Measurements from ENCODE around the gene RBP4.
A peak's percentile ranks its signal among the peaks of the same experiment; 100 is the strongest.

RBP4 gene

DNA sequence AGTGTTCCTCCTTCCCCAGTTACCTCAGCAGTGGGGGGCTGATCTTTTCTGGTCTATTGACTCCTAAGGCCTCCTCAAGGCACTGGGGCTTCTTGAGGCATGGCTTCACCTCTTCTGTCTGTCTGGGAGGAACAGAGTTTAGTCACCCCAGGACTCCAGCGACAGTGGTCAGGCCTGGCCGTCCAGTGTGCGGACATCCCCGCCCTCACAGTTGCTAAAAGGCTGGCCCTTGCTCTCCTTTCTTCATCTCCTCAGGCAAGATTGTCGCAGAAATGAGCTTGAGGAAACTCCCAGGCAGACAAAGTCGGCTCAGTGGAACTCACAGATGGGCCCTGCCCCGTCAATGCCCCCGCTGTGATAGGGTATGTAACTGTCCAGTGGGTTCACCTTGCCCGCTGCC, 41.5 kb downstream of the RBP4 start:
- TF ChIP-seq NFIC (IDR thresholded peaks at IDR 0.05) = no peak
- TF ChIP-seq YY1 (IDR thresholded peaks at IDR 0.05; ENCODE audit: low read depth) = no peak
- TF ChIP-seq EGR1 (IDR thresholded peaks at IDR 0.05) = no peak

DNA sequence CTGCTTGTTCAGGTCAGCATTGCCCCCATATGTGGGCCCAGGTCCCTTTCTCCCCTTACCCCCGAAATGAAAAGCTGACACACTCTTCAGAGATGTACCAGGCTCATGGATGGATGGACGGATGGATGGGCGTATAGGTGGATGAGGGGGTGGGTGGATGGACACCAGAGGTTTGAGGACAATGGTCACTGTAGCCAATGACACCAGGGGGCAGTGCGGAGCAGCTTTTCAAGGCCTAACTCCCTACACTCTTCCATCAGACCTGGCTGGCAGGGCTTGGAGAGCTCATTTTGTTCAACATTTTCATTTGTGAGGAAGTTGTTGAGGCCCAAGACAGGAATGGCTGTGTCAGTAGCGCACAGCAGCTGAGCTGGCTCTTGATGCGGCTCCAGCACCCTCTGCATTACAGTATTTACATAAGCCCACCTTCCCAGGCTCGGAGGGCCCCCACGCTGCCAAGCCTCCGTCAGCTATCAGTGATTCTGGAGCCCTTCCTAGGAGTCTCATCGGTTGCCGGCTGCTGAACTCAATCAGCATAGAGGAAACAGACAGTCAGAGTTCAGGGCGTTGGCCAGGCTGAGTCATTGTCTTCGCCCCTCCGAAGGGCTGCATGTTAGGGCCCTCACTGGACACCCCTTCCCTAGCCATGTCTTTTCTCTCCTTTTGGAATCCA, 46.1 kb downstream of the RBP4 start:
- TF ChIP-seq YY1 (IDR thresholded peaks at IDR 0.05; ENCODE audit: low read depth) (no peak), RAD21 (IDR thresholded peaks at IDR 0.05; ENCODE audit: low read depth) (peak; percentile 91)

DNA sequence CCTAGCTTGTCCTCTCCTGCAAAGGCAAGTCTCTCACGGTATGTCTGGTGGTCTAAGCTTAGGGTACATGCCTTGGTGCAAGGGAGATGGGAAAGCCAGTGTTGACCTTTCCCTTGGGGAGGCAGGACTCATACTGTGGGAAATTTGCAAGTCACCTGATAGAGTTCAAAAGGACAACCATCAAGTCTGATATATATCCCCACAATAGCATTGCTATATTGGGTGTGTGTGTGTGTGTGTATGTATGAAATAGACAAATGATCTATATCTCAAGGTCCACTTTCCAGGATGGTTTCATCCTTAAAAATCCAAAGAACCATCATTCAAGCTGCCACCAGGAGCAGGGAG, 46.7 kb downstream of the RBP4 start:
- TF ChIP-seq YY1 (IDR thresholded peaks at IDR 0.05; ENCODE audit: low read depth) = no peak
- TF ChIP-seq, protein P1, sequence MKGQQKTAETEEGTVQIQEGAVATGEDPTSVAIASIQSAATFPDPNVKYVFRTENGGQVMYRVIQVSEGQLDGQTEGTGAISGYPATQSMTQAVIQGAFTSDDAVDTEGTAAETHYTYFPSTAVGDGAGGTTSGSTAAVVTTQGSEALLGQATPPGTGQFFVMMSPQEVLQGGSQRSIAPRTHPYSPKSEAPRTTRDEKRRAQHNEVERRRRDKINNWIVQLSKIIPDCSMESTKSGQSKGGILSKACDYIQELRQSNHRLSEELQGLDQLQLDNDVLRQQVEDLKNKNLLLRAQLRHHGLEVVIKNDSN (IDR thresholded peaks at IDR 0.05) = no peak
- TF ChIP-seq ZBTB7A (IDR thresholded peaks at IDR 0.05; ENCODE audit: low read depth) = no peak
- no peak for TF ChIP-seq FOXM1 (IDR thresholded peaks at IDR 0.05; ENCODE audit: borderline replicate concordance, low read depth)
- no peak for TF ChIP-seq RAD21 (IDR thresholded peaks at IDR 0.05; ENCODE audit: low read depth)
- TF ChIP-seq, protein P2, sequence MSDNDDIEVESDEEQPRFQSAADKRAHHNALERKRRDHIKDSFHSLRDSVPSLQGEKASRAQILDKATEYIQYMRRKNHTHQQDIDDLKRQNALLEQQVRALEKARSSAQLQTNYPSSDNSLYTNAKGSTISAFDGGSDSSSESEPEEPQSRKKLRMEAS (IDR thresholded peaks at IDR 0.05) = no peak

DNA sequence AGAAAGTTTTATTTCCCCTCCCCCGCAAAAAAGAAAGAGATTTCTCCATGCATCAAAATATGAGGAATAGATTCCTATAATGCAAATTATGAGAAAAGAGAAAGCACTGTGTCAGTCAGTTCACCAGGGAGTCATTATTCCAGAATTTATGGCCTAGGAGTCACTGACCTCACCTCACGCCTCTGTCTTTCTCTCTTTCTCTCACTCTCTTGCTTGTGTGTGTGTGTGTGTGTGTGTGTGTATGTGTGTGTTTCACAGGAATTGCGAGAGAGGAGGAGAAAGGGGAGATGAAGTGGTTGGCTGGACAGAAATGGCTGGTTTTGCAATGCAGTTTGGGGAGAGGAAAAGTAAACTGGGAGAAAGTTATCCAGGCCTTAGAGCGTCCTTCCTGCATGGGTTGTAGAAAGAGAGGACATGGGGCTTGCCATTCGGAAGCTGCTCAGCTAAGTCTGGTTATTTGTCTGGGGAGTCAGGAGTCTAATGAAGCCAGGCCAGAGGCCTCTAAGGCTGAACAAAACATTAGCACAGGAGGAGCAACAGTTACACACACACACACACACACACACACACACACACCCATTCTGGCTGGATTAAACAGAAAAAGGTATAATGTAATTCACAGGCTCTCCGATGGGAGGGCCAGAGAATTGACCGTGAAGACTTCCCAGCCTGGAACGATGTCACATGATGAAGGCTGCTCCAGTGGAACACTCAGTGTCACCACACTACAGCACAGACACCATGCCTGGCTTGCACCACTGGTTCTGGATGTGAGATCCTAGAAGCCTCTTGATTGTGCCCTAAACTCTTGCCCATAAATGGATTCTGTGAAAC, 47.3 kb downstream of the RBP4 start:
- TF ChIP-seq EP300 (IDR thresholded peaks at IDR 0.05; ENCODE audit: borderline replicate concordance) (no peak), YY1 (IDR thresholded peaks at IDR 0.05; ENCODE audit: low read depth) (no peak), RAD21 (IDR thresholded peaks at IDR 0.05; ENCODE audit: low read depth) (no peak)
- TF ChIP-seq, protein P2 (IDR thresholded peaks at IDR 0.05) = no peak

DNA sequence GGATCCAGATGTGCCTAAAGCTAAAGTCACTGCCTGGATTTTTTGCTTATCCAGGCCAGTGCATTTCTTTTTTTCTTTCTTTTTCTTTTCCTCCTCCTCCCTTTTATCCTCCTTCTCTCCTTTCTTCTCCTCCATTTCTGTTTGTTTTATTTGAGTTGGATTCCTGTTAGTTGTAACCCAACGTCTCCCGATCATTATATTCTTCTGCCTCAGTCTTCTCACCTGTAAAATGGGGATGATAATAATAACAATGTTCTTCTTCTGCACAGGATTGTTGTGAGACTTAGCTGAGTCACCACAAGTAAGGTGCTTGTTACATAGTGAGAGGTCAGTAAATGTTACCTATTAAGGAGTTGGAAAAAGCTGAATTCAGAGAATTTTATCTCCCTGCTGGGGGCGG, 48.3 kb downstream of the RBP4 start:
- no peak for TF ChIP-seq CEBPB (IDR thresholded peaks at IDR 0.05)
- no peak for TF ChIP-seq YY1 (IDR thresholded peaks at IDR 0.05; ENCODE audit: low read depth)
- TF ChIP-seq NFIC (IDR thresholded peaks at IDR 0.05) = no peak
- no peak for TF ChIP-seq FOXM1 (IDR thresholded peaks at IDR 0.05; ENCODE audit: borderline replicate concordance, low read depth)
- TF ChIP-seq ZBTB7A (IDR thresholded peaks at IDR 0.05; ENCODE audit: low read depth) = no peak
- TF ChIP-seq, protein P1 (IDR thresholded peaks at IDR 0.05) = no peak
- TF ChIP-seq, protein P3, sequence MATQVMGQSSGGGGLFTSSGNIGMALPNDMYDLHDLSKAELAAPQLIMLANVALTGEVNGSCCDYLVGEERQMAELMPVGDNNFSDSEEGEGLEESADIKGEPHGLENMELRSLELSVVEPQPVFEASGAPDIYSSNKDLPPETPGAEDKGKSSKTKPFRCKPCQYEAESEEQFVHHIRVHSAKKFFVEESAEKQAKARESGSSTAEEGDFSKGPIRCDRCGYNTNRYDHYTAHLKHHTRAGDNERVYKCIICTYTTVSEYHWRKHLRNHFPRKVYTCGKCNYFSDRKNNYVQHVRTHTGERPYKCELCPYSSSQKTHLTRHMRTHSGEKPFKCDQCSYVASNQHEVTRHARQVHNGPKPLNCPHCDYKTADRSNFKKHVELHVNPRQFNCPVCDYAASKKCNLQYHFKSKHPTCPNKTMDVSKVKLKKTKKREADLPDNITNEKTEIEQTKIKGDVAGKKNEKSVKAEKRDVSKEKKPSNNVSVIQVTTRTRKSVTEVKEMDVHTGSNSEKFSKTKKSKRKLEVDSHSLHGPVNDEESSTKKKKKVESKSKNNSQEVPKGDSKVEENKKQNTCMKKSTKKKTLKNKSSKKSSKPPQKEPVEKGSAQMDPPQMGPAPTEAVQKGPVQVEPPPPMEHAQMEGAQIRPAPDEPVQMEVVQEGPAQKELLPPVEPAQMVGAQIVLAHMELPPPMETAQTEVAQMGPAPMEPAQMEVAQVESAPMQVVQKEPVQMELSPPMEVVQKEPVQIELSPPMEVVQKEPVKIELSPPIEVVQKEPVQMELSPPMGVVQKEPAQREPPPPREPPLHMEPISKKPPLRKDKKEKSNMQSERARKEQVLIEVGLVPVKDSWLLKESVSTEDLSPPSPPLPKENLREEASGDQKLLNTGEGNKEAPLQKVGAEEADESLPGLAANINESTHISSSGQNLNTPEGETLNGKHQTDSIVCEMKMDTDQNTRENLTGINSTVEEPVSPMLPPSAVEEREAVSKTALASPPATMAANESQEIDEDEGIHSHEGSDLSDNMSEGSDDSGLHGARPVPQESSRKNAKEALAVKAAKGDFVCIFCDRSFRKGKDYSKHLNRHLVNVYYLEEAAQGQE (IDR thresholded peaks at IDR 0.05; ENCODE audit: low read depth) = no peak
- TF ChIP-seq TCF12 (IDR thresholded peaks at IDR 0.05; ENCODE audit: low read depth) = no peak
- no peak for TF ChIP-seq TAF1 (IDR thresholded peaks at IDR 0.05; ENCODE audit: low read depth)
- TF ChIP-seq RAD21 (IDR thresholded peaks at IDR 0.05; ENCODE audit: low read depth) = no peak
- TF ChIP-seq CREB1 (IDR thresholded peaks at IDR 0.05; ENCODE audit: low read depth) = no peak
- no peak for TF ChIP-seq EP300 (IDR thresholded peaks at IDR 0.05; ENCODE audit: borderline replicate concordance)
- TF ChIP-seq, protein P2 (IDR thresholded peaks at IDR 0.05) = no peak
- no peak for TF ChIP-seq TEAD4 (IDR thresholded peaks at IDR 0.05)
- TF ChIP-seq EGR1 (IDR thresholded peaks at IDR 0.05) = no peak

DNA sequence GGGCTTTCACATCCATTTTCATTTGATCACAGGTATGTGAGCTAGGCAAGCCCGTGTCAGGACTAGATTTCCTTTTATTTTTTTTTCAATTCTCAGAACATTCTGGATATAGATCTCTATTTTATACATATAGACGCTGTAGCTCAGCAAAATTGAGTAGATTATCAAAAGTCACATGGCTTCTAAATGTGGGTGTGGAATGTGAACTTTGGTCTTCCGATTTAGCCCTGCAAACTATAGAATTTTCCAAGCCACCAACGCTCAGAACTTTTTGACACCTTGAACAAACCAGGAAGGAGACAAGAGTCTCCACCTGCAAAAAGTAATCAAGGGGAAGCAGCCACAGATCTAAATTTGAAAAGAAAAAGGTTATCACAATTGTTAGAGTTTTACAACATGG, 50.4 kb downstream of the RBP4 start:
- TF ChIP-seq TAF1 (IDR thresholded peaks at IDR 0.05; ENCODE audit: low read depth) (no peak), RAD21 (IDR thresholded peaks at IDR 0.05; ENCODE audit: low read depth) (no peak), FOXM1 (IDR thresholded peaks at IDR 0.05; ENCODE audit: borderline replicate concordance, low read depth) (no peak), EP300 (IDR thresholded peaks at IDR 0.05; ENCODE audit: borderline replicate concordance) (no peak), TCF12 (IDR thresholded peaks at IDR 0.05; ENCODE audit: low read depth) (no peak), NFIC (IDR thresholded peaks at IDR 0.05) (no peak)
- TF ChIP-seq, protein P2 (IDR thresholded peaks at IDR 0.05) = no peak

DNA sequence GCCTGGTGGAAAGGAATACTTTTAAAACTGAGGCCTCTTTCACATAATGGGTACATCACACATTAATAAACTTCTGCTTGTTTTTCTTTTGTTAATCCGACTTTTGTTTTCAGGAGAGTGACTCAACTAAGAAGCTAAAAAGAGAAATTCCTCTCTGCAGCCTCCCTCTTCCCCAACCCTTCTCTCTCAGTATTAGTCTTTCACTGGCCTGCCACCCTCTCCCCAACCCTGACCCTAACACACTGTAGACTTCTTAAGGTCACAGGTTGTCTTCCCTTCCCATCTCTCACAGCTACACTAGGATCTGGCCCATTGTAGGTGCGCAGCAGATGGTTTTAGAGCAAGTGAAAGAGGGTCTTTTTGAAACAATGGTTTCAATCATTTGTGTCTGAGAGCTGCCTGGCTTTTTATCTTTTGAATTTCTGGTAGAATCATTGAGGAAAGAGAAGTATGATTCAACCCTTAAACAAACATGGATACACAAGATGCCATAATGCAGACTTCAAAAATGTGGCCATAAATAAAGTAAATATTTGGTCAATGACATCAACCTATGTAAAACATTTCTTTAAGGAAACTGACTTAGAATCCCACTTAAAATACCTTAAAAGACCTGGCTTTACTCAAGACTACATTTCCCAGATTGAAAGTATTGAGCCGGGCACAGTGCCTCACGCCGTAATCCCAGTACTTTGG, 52.5 kb downstream of the RBP4 start:
- TF ChIP-seq TCF12 (IDR thresholded peaks at IDR 0.05; ENCODE audit: low read depth) = no peak
- no peak for TF ChIP-seq EP300 (IDR thresholded peaks at IDR 0.05; ENCODE audit: borderline replicate concordance)

All from Ishikawa (cell line).